ENCODE measurements around the gene DACT3.

GRCh38 chr19:46637224-46637623 lies 23.8 kb downstream of the DACT3 start:
- TF ChIP-seq POLR2A (IDR thresholded peaks at IDR 0.05): no peak
- TF ChIP-seq CTCF (IDR thresholded peaks at IDR 0.05): no peak
